Activated CD4-positive, alpha-beta T cell treated with anti-CD3 and anti-CD28 coated beads, Interleukin-2, amount 10 ng/mL, durations not matched to agents 7 days and 5 days (primary cell): ENCODE results near the gene CCT6B. TPM values are rescaled to one million over a fixed set of nuclear protein-coding genes. Genes with fewer than 3 reads are reported as not detected.

Source experiments
- total RNA-seq, 2 experiments: library from RNA; stranded (reverse); gene quantifications; one replicate each; pipeline ENCODE4 v1.2.3, GENCODE V29; 2021

CCT6B gene
- total RNA-seq, 2 experiments from 2014 or later = 1.7 to 2.0 TPM

Other genes starting within 250 kb of the CCT6B start
- 10 to 100 TPM; 24.4 to 25.0 TPM for gene ZNF830, start 80 bp upstream of the CCT6B start, total RNA-seq
- 10 to 100 TPM; 42.8 to 46.1 TPM for gene LIG3, start 19.1 kb upstream of the CCT6B start, total RNA-seq
- 10 to 100 TPM; 36.0 to 40.1 TPM for gene RFFL, start 102.2 kb upstream of the CCT6B start, total RNA-seq
- gene RAD51D, start 158.4 kb upstream of the CCT6B start, total RNA-seq = 10 to 100 TPM; 26.7 to 41.6 TPM
- not detected for gene FNDC8, start 160.2 kb upstream of the CCT6B start, total RNA-seq
- 10 to 100 TPM; 15.7 to 19.7 TPM for gene NLE1, start 180.8 kb upstream of the CCT6B start, total RNA-seq
- gene UNC45B, start 186.4 kb upstream of the CCT6B start, total RNA-seq = under 1 TPM; 0.10 TPM
- not detected for gene SLC35G3, start 232.9 kb upstream of the CCT6B start, total RNA-seq